Activated CD8-positive, alpha-beta memory T cell treated with anti-CD3 and anti-CD28 coated beads for 24 hours (primary cell): ENCODE results near the gene CCT8.

Experiments
- DNase-seq: peaks from one replicate; pipeline ENCODE4 v3.0.0-alpha.2; 2020

CCT8 gene

GRCh38 chr21:29073222-29074006 lies at the start of gene CCT8:
TSS of gene CCT8 (minus strand) at chr21:29073648. CDS start at chr21:29073590, 58 bp downstream.
- peak; percentile 97 for DNase-seq

- no peak for DNase-seq
These were observed 48.3 kb upstream of the CCT8 start for GRCh38 chr21:29121759-29122158.

- no peak for DNase-seq
These were observed 44.0 kb upstream of the CCT8 start for GRCh38 chr21:29117372-29117955.

GRCh38 chr21:29115899-29116298 lies 42.5 kb upstream of the CCT8 start:
- DNase-seq, result no peak

- DNase-seq, result no peak
These were observed 41.5 kb upstream of the CCT8 start for GRCh38 chr21:29114765-29115500.

- DNase-seq, result no peak
These were observed 31.8 kb upstream of the CCT8 start for GRCh38 chr21:29105218-29105617.

GRCh38 chr21:29104239-29104708 lies 30.8 kb upstream of the CCT8 start:
- DNase-seq, result no peak

GRCh38 chr21:29102791-29103257 lies 29.4 kb upstream of the CCT8 start:
- DNase-seq, result no peak

- DNase-seq, result no peak
These were observed 24.7 kb upstream of the CCT8 start for GRCh38 chr21:29098156-29098555.

- DNase-seq, result no peak
These were observed 23.0 kb upstream of the CCT8 start for GRCh38 chr21:29096218-29097015.

GRCh38 chr21:29092102-29092959 lies 18.9 kb upstream of the CCT8 start:
- no peak for DNase-seq

GRCh38 chr21:29091033-29091432 lies 17.6 kb upstream of the CCT8 start:
- DNase-seq, result no peak

- no peak for DNase-seq
These were observed 11.8 kb upstream of the CCT8 start for GRCh38 chr21:29085106-29085752.

- no peak for DNase-seq
These were observed 10.9 kb upstream of the CCT8 start for GRCh38 chr21:29084372-29084771.

GRCh38 chr21:29083306-29083705 lies 9.9 kb upstream of the CCT8 start:
- no peak for DNase-seq

GRCh38 chr21:29082046-29082815 lies 8.8 kb upstream of the CCT8 start:
- no peak for DNase-seq

- DNase-seq, result no peak
These were observed 7.0 kb upstream of the CCT8 start for GRCh38 chr21:29080454-29080941.

- peak; percentile 67 for DNase-seq
These were observed 5.7 kb upstream of the CCT8 start for GRCh38 chr21:29078869-29079767.

GRCh38 chr21:29077651-29078090 lies 4.2 kb upstream of the CCT8 start:
- no peak for DNase-seq
